ENCODE results near the gene ATP6AP1. TPM values are rescaled to one million over a fixed set of nuclear protein-coding genes. Genes with fewer than 3 reads are reported as not detected.
"Not testable (repeated sequence)": the region's sequence is repeated elsewhere in the genome, so short reads cannot be mapped to it uniquely, and the experiment has no call there.

ATP6AP1 gene
- total RNA-seq, 2 experiments from 2014 or later = 25.1 to 25.3 TPM

DNA sequence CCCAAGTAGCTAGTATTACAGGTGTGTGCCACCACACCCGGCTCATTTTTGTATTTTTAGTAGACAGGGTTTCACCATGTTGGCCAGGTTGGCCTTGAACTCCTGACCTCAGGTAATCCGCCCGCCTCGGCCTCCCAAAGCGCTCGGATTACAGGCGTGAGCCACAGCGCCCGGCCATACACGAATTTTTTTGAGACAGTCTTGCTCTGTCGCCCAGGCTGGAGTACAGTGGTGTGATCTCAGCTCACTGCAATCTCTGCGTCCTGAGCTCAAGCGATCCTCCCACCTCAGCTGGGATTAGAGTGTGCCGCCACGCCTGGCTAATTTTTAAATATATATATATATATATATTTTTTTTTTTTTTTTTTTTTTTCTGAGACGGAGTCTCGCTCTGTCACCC is 32.1 kb upstream of the ATP6AP1 start:
- peaks cover 17% of the 10 kb centered on the region for H3K27me3 Mint-ChIP-seq
- peak overlapping the region; percentile 97 for H3K4me3 Mint-ChIP-seq
- not testable (repeated sequence) for H3K27ac Mint-ChIP-seq

GRCh38 chrX:154396973-154397887 is 31.2 kb upstream of the ATP6AP1 start:
- peak; percentile 74 for DNase-seq
- H3K9me3 Mint-ChIP-seq = no peaks in the 10 kb centered on the region
- peak overlapping the region; percentile 97 for H3K4me3 Mint-ChIP-seq
- H3K27ac Mint-ChIP-seq = peak overlapping the region; percentile 99
- peaks cover 30% of the 10 kb centered on the region for H3K36me3 Mint-ChIP-seq
- peaks cover 18% of the 10 kb centered on the region for H3K4me1 Mint-ChIP-seq
- peaks cover 17% of the 10 kb centered on the region for H3K27me3 Mint-ChIP-seq

More for the DNA sequence above, 32.1 kb upstream of the ATP6AP1 start:
- DNase-seq, H3K9me3 Mint-ChIP-seq: not testable (repeated sequence)
- Mint-ChIP-seq H3K36me3 (peaks cover 30% of the 10 kb centered on the region), H3K4me1 (peaks cover 18% of the 10 kb centered on the region)

- peak within 1 kb of the TSS; percentile 97 for H3K4me3 Mint-ChIP-seq
- H3K27ac Mint-ChIP-seq = peak within 1 kb of the TSS; percentile 99
- DNase-seq = peak; percentile 93
- peaks cover 17% of the 10 kb centered on the region for H3K27me3 Mint-ChIP-seq
- H3K9me3 Mint-ChIP-seq = no peaks in the 10 kb centered on the region
- H3K4me1 Mint-ChIP-seq = peaks cover 18% of the 10 kb centered on the region
- H3K36me3 Mint-ChIP-seq = peaks cover 30% of the 10 kb centered on the region
Observed at GRCh38 chrX:154397888-154398667, 30.4 kb upstream of the ATP6AP1 start, which contains the start of gene RPL10. Gene RPL10, plus strand, starts transcription at chrX:154398377. Its CDS starts 143 bp downstream, at chrX:154398520.

DNA sequence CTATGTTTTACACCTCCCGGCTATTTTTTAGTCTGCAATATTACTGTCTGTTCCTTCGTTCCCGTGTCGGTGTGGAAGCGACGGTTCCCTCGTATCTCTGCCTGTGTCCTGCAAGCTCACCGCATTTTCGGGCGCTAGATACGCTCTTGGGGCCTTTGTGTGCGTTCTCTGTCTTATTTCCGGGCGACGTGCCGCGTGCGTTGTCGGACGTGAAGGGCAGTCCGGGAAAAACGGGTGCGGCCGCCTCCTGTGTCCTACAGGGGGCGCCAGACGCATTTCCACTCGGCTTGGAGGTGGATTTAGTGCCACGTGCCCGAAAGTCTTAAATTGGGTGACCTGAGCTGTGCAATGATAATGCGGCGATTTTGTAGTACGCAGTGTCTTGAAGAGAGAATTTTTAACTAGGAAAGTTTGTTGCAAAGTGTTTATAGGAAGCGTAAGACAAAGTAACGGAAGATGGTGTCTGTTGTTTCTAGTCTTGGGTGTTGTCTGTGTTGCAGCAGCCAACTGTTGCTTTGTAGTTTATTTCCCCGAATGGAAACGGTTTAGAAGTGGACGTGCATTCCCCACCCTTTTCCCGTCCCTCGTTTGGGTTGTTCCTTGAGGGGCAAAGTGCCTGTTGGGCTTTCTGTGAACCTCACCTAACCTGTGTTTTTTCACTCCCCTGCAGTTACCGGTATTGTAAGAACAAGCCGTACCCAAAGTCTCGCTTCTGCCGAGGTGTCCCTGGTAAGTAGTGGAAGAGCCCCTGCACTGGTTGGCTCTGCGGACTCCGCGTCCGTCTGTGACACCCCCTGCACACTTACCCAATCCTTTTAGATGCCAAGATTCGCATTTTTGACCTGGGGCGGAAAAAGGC is 29.6 kb upstream of the ATP6AP1 start:
- H3K36me3 Mint-ChIP-seq = peaks cover 30% of the 10 kb centered on the region
- H3K27ac Mint-ChIP-seq = peak overlapping the region; percentile 99
- no peaks in the 10 kb centered on the region for H3K9me3 Mint-ChIP-seq
- peak overlapping the region; percentile 97 for H3K4me3 Mint-ChIP-seq
- peaks cover 18% of the 10 kb centered on the region for H3K4me1 Mint-ChIP-seq
- H3K27me3 Mint-ChIP-seq = peaks cover 17% of the 10 kb centered on the region
- DNase-seq = peak; percentile 73

- Mint-ChIP-seq H3K27me3 (peaks cover 17% of the 10 kb centered on the region), H3K4me3 (peak overlapping the region; percentile 97)
- no peak for DNase-seq
Observed at GRCh38 chrX:154399527-154400368, 28.7 kb upstream of the ATP6AP1 start.

DNA sequence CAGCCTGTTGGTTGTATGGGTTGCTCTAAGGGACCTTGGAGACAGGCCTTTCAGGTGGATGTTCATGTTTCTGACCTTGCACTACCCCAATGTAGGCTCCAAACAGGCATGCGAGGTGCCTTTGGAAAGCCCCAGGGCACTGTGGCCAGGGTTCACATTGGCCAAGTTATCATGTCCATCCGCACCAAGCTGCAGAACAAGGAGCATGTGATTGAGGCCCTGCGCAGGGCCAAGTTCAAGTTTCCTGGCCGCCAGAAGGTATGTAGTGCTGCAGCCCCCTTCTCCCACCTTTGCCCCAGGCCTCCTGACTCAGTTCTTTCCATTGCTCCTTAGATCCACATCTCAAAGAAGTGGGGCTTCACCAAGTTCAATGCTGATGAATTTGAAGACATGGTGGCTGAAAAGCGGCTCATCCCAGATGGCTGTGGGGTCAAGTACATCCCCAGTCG is 28.1 kb upstream of the ATP6AP1 start:
- Mint-ChIP-seq H3K27ac (peak overlapping the region; percentile 99), H3K27me3 (peaks cover 17% of the 10 kb centered on the region), H3K36me3 (peaks cover 30% of the 10 kb centered on the region), H3K4me1 (peaks cover 18% of the 10 kb centered on the region), H3K4me3 (peak overlapping the region; percentile 97)
- H3K9me3 Mint-ChIP-seq, DNase-seq: not testable (repeated sequence)

More at GRCh38 chrX:154399527-154400368, 28.7 kb upstream of the ATP6AP1 start:
- Mint-ChIP-seq H3K4me1 (peaks cover 18% of the 10 kb centered on the region), H3K9me3 (no peaks in the 10 kb centered on the region), H3K27ac (peak overlapping the region; percentile 99), H3K36me3 (peaks cover 30% of the 10 kb centered on the region)

DNA sequence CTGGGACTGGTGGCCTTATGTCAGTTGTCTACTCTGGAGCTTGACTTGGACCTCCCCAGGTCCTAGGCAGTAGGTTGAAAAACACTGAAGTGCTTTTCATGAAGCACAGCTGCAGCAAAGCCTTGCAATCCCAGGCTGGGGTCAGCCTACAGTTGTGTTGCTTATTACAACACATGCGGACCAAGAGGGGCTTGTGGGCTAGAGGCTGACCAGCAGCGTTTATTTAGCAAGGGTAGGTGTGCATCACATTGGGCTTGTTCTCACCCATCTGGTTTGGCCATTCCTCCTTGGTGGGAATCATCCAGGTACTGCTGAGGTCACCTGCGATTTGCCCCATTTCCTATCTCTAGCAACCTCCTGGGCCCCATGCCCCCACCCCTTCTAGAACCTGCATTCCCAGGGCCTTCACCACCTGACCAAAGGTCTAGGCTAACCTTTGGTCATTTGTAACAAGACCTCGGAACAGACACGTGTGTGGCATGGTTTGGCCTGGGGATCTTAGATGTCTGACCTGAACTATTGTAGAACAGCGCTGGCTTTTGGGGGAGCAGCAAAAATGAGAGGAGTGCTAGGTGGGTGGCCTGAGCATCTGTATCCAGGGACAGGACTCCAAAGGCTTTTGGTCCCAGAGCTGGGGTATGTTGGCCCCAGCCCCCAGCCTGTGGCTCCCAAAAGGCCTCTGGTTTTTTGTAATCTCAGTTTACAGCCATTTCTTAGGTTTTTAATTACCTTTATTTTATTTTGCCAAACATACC is 27.3 kb upstream of the ATP6AP1 start:
- H3K4me1 Mint-ChIP-seq = peaks cover 18% of the 10 kb centered on the region
- H3K4me3 Mint-ChIP-seq = peak overlapping the region; percentile 97
- H3K9me3 Mint-ChIP-seq = no peaks in the 10 kb centered on the region
- peaks cover 17% of the 10 kb centered on the region for H3K27me3 Mint-ChIP-seq
- H3K36me3 Mint-ChIP-seq = peaks cover 30% of the 10 kb centered on the region
- H3K27ac Mint-ChIP-seq = peak overlapping the region; percentile 83
- DNase-seq = no peak

DNA sequence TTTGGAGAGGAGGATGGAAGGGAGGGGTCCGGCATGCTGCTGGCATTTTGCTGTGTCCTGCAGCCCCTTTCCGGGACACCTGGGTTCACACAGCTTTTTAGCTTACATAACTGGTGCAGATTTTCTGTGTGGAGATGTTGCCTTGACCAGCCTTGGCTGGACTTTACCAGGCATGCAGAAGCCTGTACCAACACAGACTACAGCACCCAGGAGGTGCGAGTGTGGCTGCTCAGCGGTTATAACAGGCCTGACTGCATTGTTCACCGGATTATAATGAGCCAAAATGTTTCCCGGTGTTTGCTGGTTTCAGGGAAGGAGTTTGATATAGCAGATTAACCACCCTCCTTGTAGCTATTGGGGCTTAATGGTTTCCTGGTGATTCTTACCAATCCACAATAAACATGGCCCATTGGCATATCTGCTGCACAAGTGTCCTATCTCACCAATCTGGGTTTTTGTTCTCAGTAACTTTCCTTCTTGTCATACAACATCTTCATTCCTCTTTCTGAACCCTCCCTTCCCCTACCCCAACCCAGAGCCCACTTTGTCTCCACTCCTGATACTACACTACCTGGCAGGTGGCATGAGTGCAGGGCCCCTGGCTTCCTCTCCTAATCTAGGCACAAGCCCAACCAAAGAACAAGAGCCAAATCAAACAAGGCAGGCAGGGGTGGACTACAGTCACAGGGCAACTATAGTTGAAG is 26.4 kb upstream of the ATP6AP1 start:
- peaks cover 18% of the 10 kb centered on the region for H3K4me1 Mint-ChIP-seq
- H3K9me3 Mint-ChIP-seq = no peaks in the 10 kb centered on the region
- H3K27ac Mint-ChIP-seq = peak overlapping the region; percentile 63
- no peak overlapping the region for H3K4me3 Mint-ChIP-seq
- peaks cover 30% of the 10 kb centered on the region for H3K36me3 Mint-ChIP-seq
- DNase-seq = no peak
- H3K27me3 Mint-ChIP-seq = peaks cover 17% of the 10 kb centered on the region

GRCh38 chrX:154402622-154403127 is 25.8 kb upstream of the ATP6AP1 start:
- H3K4me3 Mint-ChIP-seq = no peak overlapping the region
- H3K27ac Mint-ChIP-seq = peak overlapping the region; percentile 63
- H3K27me3 Mint-ChIP-seq = peaks cover 17% of the 10 kb centered on the region
- no peak for DNase-seq
- peaks cover 18% of the 10 kb centered on the region for H3K4me1 Mint-ChIP-seq
- peaks cover 30% of the 10 kb centered on the region for H3K36me3 Mint-ChIP-seq
- H3K9me3 Mint-ChIP-seq = no peaks in the 10 kb centered on the region

- peaks cover 18% of the 10 kb centered on the region for H3K4me1 Mint-ChIP-seq
- no peaks in the 10 kb centered on the region for H3K9me3 Mint-ChIP-seq
- DNase-seq = no peak
- H3K27me3 Mint-ChIP-seq = peaks cover 15% of the 10 kb centered on the region
- peaks cover 30% of the 10 kb centered on the region for H3K36me3 Mint-ChIP-seq
- H3K4me3 Mint-ChIP-seq = no peak overlapping the region
- no peak overlapping the region for H3K27ac Mint-ChIP-seq
Observed at GRCh38 chrX:154403192-154403591, 25.3 kb upstream of the ATP6AP1 start.

GRCh38 chrX:154403858-154404257 is 24.6 kb upstream of the ATP6AP1 start:
- Mint-ChIP-seq H3K36me3 (peaks cover 28% of the 10 kb centered on the region), H3K9me3 (no peaks in the 10 kb centered on the region), H3K4me1 (peaks cover 17% of the 10 kb centered on the region), H3K27me3 (peaks cover 8% of the 10 kb centered on the region), H3K4me3 (no peak overlapping the region), H3K27ac (no peak overlapping the region)
- DNase-seq = no peak

DNA sequence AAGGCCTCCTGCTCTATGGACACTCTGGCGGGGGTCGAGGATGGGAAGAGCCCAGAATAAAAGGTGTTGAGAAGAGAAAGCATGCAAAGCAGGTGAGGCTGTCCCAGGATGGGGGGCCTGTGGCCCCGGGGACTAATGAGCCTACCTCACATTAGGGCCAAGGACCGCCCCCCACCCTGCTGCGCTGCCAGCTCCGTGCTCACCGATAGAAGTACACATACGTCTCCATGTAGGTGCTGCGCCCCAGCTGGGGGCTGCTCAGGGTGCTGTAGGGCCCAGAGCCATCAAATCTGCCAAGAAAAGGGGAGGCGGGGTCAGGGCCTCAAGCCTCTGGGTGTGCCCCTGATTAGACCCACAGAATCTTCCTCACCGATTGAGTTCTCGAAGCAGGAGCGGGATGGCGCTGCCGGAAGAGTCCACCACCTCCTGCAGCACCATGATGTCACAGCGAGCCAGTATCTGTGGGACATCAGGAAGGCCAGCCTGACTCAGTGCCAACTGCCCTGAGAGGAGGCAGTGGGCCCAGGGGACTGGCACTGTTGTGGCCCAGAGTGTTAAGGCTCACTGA is 23.8 kb upstream of the ATP6AP1 start:
- H3K27ac Mint-ChIP-seq = no peak overlapping the region
- no peaks in the 10 kb centered on the region for H3K9me3 Mint-ChIP-seq
- peaks cover 19% of the 10 kb centered on the region for H3K36me3 Mint-ChIP-seq
- no peak for DNase-seq
- no peak overlapping the region for H3K4me3 Mint-ChIP-seq
- peaks cover 1% of the 10 kb centered on the region for H3K27me3 Mint-ChIP-seq
- H3K4me1 Mint-ChIP-seq = peaks cover 14% of the 10 kb centered on the region

Measured in activated naive CD8-positive, alpha-beta T cell treated with anti-CD3 and anti-CD28 coated beads for 36 hours (primary cell).